Measurements from ENCODE around the gene ELAVL3.

GRCh38 chr19:11410682-11411081, 70.2 kb downstream of the ELAVL3 start:
- TF ChIP-seq CTCF (IDR thresholded peaks at IDR 0.05) (no peak), POLR2A (IDR thresholded peaks at IDR 0.05) (no peak)
